ENCODE results near the gene MTMR2. TPM values are rescaled to one million over a fixed set of nuclear protein-coding genes. Genes with fewer than 3 reads are reported as not detected.

Gene MTMR2
- total and polyA plus RNA-seq, 2 donors (not counting 1 experiment from before 2014, with no cell fraction given): 4.8 to 15.4 TPM

DNA sequence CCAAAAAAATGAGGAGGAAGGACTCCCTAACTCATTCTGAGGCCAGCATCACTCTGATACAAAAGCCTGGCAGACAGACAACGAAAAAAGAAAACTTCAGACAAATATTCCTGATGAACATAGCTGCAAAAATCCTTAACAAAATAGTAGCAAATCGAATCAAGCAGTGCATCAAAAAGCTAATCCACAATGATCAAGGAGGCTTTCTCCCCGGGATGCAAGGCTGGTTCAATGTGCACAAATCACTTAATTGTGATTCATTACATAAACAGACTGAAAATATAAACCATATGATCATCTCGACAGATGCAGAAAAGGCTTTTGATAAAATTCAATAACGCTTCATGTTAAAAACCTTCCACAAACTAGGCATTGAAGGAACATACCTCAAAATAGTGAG is 16.4 kb downstream of the MTMR2 start:
- Histone ChIP-seq H2AFZ (ENCODE audit: insufficient read depth, low read depth, low read length, poor library complexity, severe bottlenecking) (no peak overlapping the region), H3K36me3 (replicated peaks in 1 of 2; ENCODE audit: control extremely low read depth in 1 of 2, control insufficient read depth in 1 of 2, extremely low read depth in 1 of 2, insufficient read depth in 2 of 2, low read length in 1 of 2) (no peaks in the 10 kb centered on the region)
- CTCF ChIA-PET: no interaction called here

GRCh38 chr11:95904009-95904650 is 19.8 kb downstream of the MTMR2 start:
- Mint-ChIP-seq H3K27ac (no peak overlapping the region), H3K4me3 (no peak overlapping the region), H3K27me3 (no peaks in the 10 kb centered on the region), H3K4me1 (peaks cover 16% of the 10 kb centered on the region), H3K9me3 (ENCODE audit: insufficient read depth) (no peaks in the 10 kb centered on the region)
- H3K27me3 ChIP-seq (replicated peaks in 1 of 4; ENCODE audit: control extremely low read depth in 1 of 4, control insufficient read depth in 3 of 4, insufficient read depth in 4 of 4, low read length in 3 of 4): no peaks in the 10 kb centered on the region
- WGBS (ENCODE audit: insufficient coverage): 100% methylated on average over 1 of the region's 5 CpGs
- H3K79me2 ChIP-seq (ENCODE audit: control insufficient read depth, insufficient read depth, low read length): peaks cover 52% of the 10 kb centered on the region
- H3K27ac ChIP-seq (ENCODE audit: low read length in 2 of 2): no peak overlapping the region
- H3K36me3 ChIP-seq (replicated peaks in 1 of 2; ENCODE audit: control extremely low read depth in 1 of 2, control insufficient read depth in 1 of 2, extremely low read depth in 1 of 2, insufficient read depth in 2 of 2, low read length in 1 of 2): no peaks in the 10 kb centered on the region
- intact Hi-C loops (cut with micrococcal nuclease): no loop called here
- no peak overlapping the region for H2AFZ ChIP-seq (ENCODE audit: insufficient read depth, low read depth, low read length, poor library complexity, severe bottlenecking)
- CTCF ChIA-PET: no interaction called here
- no peak overlapping the region for H3K4me2 ChIP-seq (replicated peaks; ENCODE audit: low read depth, low read length, poor library complexity, severe bottlenecking)
- no peaks in the 10 kb centered on the region for H3K9me3 ChIP-seq (ENCODE audit: control extremely low read depth in 1 of 3, control insufficient read depth in 2 of 3, insufficient read depth in 1 of 3, low read length in 2 of 3)
- peaks cover 3 to 6% of the 10 kb centered on the region in 2 donors for H3K4me1 ChIP-seq (ENCODE audit: control insufficient read depth in 2 of 2, insufficient read depth in 2 of 2, low read length in 2 of 2)
- H3K4me3 ChIP-seq (ENCODE audit: control extremely low read depth in 1 of 5, extremely low read depth in 1 of 5, insufficient read depth in 1 of 5, low read depth in 2 of 5, low read length in 4 of 5): no peak overlapping the region
- H4K20me1 ChIP-seq (ENCODE audit: control insufficient read depth, insufficient read depth, low read length, poor library complexity, severe bottlenecking): peaks cover 3% of the 10 kb centered on the region
- no peak overlapping the region for H3K9ac ChIP-seq (ENCODE audit: low read length)
- DNase-seq: no peak
- POLR2A ChIA-PET: no interaction called here
- TF ChIP-seq EZH2 (IDR thresholded peaks at IDR 0.05; ENCODE audit: borderline replicate concordance, insufficient read depth, low read depth, low read length, poor library complexity, severe bottlenecking) (no peak), CTCF (IDR thresholded peaks at IDR 0.05) (no peak)
- no peak for ATAC-seq (ENCODE audit: low read depth)

More for the DNA sequence above, 16.4 kb downstream of the MTMR2 start:
- POLR2A ChIA-PET: no interaction called here
- Mint-ChIP-seq H3K4me3 (no peak overlapping the region), H3K27me3 (no peaks in the 10 kb centered on the region), H3K27ac (no peak overlapping the region), H3K4me1 (peaks cover 16% of the 10 kb centered on the region), H3K9me3 (ENCODE audit: insufficient read depth) (no peaks in the 10 kb centered on the region)
- H3K9me3 ChIP-seq (ENCODE audit: control extremely low read depth in 1 of 3, control insufficient read depth in 2 of 3, insufficient read depth in 1 of 3, low read length in 2 of 3): no peaks in the 10 kb centered on the region
- peaks cover 3% of the 10 kb centered on the region for H4K20me1 ChIP-seq (ENCODE audit: control insufficient read depth, insufficient read depth, low read length, poor library complexity, severe bottlenecking)
- no peak for ATAC-seq (ENCODE audit: low read depth)
- no peaks in the 10 kb centered on the region for H3K27me3 ChIP-seq (replicated peaks in 1 of 4; ENCODE audit: control extremely low read depth in 1 of 4, control insufficient read depth in 3 of 4, insufficient read depth in 4 of 4, low read length in 3 of 4)
- intact Hi-C loops (cut with micrococcal nuclease): no loop called here
- H3K4me3 ChIP-seq (ENCODE audit: control extremely low read depth in 1 of 5, extremely low read depth in 1 of 5, insufficient read depth in 1 of 5, low read depth in 2 of 5, low read length in 4 of 5): no peak overlapping the region
- no peak overlapping the region for H3K27ac ChIP-seq (ENCODE audit: low read length in 2 of 2)
- H3K4me2 ChIP-seq (replicated peaks; ENCODE audit: low read depth, low read length, poor library complexity, severe bottlenecking): no peak overlapping the region
- peaks cover 3 to 6% of the 10 kb centered on the region in 2 donors for H3K4me1 ChIP-seq (ENCODE audit: control insufficient read depth in 2 of 2, insufficient read depth in 2 of 2, low read length in 2 of 2)
- no peak for TF ChIP-seq CTCF (IDR thresholded peaks at IDR 0.05)
- TF ChIP-seq EZH2 (IDR thresholded peaks at IDR 0.05; ENCODE audit: borderline replicate concordance, insufficient read depth, low read depth, low read length, poor library complexity, severe bottlenecking): no peak
- H3K9ac ChIP-seq (ENCODE audit: low read length): no peak overlapping the region
- DNase-seq: no peak
- peaks cover 59% of the 10 kb centered on the region for H3K79me2 ChIP-seq (ENCODE audit: control insufficient read depth, insufficient read depth, low read length)
- 90% methylated on average over 2 of the region's 5 CpGs for WGBS (ENCODE audit: insufficient coverage)

Data from B cell (primary cell).